NCI-H2196 treated with DMSO at 0.1 percent for 48 hours (cell line): ENCODE measurements around the gene GBP6.
"Not testable (repeated sequence)": the region's sequence is repeated elsewhere in the genome, so short reads cannot be mapped to it uniquely, and the experiment has no call there.

Experiments used
- DNase-seq: peaks from one replicate; lab custom pipeline; 2025; ENCODE audit not compliant: unreplicated experiment; lab: John Stamatoyannopoulos, UW

Gene GBP6

DNA sequence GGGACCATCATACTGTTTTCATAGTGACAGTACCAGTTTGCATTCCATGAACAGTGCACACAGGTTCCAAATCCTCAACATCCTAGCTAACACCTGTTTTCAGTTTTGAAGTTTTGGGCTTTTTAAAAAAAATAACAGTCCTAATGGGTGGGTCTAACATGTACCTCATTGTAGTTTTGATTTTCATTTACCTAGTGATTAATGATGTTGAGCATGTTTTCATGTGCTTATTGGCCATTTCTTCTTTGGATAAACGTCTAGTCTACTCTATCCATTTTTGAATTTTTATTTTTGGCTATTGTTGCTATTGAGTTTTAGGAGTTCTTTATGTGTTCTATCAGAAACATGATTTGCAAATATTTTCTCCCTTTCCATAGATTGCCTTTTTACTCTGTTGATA lies 3.4 kb downstream of the GBP6 start:
- DNase-seq, result no peak

DNA sequence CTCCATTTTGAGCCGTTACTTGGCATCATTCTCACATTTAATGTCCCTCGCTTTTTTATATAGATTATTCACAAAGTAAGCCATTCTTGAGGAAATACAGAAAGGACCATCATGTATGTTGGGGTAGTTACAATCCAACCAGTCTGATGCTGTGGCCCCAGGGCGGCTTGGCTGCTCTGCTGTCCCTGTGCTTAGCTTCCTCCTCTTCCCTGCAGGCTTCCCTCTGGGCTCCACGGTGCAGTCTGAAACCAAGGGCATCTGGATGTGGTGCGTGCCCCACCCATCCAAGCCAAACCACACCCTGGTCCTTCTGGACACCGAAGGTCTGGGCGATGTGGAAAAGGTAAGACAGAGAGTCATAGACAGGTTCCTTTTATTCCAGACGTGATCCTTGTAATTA lies 5.5 kb downstream of the GBP6 start:
- DNase-seq, result no peak

- not testable (repeated sequence) for DNase-seq
These were observed 10.0 kb downstream of the GBP6 start for GRCh38 chr1:89373810-89374209.

DNA sequence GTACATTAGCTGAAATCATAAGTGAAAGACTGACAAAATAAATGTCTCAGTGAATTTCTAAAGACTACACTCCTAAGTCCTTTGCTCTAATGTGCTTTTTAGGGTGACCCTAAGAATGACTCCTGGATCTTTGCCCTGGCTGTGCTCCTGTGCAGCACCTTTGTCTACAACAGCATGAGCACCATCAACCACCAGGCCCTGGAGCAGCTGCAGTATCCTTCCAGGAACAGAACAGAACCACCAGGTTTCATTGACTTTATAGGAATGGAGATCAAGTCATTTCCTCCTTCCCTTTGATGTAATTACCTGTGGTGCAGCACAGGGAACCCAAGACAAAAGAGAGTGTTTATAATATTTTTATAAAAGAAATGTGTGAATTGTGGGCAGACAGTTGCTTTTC lies 14.1 kb downstream of the GBP6 start:
- no peak for DNase-seq

DNA sequence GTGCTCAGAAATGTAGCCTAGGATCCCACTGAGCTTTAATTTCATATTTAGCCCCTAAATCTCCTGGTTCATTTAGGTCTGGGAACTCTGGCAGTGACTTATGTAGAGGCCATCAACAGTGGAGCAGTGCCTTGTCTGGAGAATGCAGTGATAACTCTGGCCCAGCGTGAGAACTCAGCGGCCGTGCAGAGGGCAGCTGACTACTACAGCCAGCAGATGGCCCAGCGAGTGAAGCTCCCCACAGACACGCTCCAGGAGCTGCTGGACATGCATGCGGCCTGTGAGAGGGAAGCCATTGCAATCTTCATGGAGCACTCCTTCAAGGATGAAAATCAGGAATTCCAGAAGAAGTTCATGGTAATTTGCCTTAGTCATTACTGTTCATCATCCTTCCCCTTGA lies 17.8 kb downstream of the GBP6 start:
- no peak for DNase-seq

GRCh38 chr1:89382479-89382878 lies 18.6 kb downstream of the GBP6 start:
- DNase-seq, result no peak

DNA sequence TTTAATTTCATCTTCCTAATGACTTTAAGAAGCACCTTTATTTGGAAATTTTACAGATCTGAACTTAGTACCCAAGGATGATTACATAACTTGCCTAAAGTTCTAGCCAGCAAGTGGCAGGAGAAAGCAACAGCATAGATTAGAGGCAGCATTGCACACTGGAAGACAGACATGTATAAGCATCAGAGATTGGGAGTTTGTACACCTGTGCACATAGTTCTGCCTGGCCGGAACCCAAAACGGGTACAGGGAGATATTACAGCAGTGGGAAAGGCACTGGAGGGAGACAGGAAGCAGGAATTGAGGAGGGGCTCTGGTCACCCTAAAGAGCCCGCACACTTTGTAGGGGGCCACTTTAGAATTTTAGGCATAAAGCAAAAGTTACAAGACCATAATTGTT lies 19.3 kb downstream of the GBP6 start:
- DNase-seq, result no peak

DNA sequence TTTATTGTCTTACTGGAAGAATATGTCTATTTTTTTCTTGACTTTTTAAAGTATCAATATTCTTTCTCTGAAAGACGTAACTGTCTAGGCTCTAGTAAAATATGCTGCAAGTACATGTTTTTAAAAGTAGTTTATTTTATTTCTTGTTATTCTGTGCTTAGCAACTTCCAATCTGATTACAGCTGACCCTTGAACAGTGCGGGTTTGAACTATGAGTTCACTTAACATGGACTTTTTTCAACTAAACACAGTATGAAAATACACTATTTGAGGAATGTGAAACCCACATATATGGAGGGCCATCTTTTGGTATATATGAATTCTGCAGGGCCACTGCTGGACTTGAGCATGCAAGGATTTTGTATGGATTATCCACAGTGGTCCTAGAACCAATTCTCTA lies 26.8 kb downstream of the GBP6 start:
- no peak for DNase-seq

DNA sequence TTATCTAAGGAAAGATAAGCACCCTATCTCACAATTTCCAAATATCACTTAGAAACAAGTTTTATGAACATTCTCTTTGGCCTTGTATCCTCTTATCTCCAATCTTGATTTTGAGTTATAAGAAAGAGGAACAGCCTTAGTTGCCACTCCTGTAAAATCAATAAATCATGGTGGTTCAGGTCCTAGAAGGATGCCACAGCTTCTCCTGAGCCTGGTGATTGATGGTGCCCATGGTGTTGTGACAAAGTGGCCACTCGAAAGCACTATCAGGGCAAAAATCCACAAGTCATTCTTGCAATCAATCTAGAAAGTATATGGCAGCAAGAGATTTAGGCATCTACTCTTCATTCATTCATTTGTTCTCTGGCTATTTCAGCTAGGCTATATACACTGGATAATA lies 27.8 kb downstream of the GBP6 start:
- DNase-seq, result no peak

DNA sequence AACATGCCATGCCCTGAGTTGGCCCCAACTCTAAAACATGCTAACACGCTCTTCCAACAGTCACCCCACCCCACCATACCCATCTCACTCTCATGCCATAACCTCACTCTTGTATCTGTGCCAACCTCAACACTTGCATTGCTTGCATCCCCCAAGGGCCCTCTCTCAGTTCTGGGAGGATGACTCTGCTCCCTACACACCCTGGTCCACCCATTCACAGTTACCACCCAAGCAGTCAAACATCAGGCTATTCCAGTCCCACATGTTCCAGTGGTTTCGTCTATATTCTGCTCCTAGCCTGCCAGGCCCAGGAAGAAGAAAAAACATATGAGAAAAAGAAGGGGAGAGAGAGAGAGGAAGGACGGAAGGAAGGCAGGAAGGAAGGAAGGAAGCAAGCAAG lies 31.0 kb downstream of the GBP6 start:
- DNase-seq, result no peak

DNA sequence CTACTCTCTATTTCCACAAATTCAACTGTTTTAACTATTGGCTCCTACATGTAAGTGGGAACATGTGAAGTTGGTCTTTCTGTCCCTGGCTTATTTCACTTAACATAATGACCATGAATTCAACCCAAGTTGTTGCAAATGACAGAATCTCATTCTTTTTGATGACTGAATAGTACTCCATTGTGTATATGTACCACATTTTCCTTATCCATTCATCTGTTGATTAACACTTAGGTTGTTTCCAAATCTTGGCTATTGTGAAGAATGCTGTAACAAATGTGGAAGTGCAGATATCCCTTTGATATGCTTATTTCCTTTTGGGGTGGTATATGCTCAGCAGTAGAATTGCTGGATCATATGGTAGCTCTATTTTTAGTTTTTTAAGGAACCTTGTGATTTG lies 33.0 kb downstream of the GBP6 start:
- no peak for DNase-seq

DNA sequence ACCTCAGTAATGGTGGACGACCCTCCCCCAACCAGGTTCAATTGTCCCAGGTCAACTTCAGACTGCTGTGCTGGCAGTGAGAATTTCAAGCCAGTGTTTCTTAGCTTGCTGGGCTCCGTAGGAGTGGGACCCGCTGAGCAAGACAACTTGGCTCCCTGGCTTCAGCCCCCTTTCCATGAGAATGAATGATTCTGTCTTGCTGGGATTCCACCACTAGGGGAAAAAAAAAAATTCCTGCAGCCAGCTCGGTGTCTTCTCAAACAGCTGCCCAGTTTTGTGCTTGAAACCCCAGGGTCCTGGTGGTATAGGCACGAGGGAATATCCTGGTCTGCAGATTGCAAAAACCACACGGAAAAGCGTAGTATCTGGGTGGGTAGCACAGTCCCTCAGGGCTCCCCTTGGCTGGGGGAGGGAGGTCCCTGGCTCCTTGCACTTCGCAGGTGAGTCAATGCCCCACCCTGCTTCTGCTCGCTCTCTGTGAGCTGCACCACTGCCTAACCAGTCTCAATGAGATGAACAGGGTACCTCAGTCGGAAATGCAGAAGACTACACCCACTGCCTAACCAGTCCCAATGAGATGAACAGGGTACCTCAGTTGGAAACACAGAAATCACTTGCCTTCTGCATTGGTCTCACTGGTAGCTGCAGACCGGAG lies 41.5 kb downstream of the GBP6 start:
- no peak for DNase-seq

DNA sequence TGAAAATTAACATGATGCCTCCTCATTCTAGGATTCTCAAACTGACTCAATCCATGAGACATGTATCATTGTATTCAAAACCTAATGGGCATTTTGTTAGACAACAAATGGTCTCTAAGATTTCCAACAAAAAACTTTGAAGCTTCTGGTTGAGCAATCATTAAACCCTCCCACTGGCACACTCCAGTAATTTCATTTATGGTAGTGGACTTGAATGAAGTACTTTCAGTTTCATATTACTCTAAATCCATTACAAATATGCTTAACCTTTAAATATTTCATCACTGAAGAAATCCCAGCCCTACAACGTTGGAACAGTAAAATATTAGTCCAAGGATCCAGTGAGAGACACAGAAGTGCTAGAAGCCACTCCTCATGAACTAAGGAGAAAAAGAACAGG lies 43.5 kb downstream of the GBP6 start:
- no peak for DNase-seq

DNA sequence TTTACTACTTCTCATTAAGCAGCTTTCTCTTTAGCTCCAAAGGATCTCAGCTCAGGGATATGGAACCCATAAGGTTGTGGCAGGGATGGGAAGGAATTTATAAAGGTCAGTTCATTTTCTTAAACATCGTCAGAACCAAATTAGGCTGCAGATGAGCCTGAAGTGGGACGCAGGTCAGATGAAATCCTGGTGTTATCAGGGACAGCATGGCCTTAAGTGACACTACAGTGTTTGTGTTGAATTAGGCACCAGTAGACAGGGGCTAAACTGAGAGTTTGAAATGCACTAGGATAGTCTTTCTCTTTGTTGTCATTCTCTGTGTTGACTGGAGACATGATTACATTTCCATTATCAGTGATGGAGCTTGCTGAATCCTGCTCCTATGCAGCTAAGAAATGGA lies 43.9 kb downstream of the GBP6 start:
- DNase-seq, result not testable (repeated sequence)

GRCh38 chr1:89425056-89425455 lies 61.2 kb downstream of the GBP6 start:
- DNase-seq, result no peak

DNA sequence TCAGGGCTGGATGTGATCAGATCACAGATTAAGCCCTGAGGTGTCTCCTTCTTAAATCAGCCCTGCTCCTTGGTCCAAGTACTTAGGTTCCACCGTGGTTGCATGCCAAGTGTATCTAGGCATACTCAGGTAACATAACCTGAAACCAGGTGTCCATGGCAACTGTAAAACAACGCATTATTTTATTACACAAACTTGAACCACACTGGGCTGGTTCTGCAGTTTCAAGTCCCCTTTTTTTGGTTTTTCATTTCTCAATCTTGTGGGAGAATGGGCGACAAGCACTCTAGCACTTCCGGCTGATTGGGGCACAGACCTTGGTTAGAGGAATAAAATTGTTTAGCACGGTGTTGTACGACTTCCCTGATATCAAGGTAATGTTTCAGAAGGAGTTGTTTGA lies 65.2 kb downstream of the GBP6 start:
- no peak for DNase-seq

DNA sequence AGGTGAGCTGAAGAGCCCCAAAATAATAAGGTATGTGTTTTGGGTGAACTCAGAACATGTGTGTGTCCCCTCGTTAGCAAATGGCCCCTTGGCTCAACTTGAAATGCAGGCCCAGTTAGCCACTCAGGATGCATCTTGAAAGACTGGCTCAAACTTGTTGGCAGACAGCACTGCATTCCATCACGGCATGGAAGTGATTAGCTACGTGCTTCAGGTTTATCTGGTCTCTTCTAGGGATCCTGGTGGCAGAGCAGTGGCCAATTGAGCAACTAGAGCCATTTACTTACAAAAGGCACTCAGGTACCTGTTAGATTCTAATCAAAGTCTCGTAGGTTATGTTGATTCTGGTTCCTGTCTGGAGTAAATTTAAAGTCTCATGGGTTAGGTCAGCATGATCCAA lies 65.8 kb downstream of the GBP6 start:
- not testable (repeated sequence) for DNase-seq

DNA sequence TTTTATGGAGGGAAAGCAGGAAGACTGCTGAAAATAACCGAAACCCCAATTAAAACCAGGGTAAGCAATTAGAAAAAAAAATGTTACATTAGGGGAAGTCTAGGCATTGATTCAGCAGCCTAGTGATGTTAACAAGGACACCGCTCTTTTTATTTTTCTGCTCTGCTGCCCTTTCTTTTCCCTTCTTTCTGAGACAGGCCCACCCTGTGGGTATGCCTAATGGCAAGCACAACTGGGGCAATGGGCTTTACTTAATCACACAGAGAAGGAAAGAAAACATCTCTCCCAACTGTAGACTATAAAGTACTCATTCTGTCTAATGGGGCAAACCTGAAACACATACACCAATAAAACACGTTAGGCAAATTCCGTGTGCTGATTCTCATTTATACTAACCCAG lies 69.6 kb downstream of the GBP6 start:
- no peak for DNase-seq

DNA sequence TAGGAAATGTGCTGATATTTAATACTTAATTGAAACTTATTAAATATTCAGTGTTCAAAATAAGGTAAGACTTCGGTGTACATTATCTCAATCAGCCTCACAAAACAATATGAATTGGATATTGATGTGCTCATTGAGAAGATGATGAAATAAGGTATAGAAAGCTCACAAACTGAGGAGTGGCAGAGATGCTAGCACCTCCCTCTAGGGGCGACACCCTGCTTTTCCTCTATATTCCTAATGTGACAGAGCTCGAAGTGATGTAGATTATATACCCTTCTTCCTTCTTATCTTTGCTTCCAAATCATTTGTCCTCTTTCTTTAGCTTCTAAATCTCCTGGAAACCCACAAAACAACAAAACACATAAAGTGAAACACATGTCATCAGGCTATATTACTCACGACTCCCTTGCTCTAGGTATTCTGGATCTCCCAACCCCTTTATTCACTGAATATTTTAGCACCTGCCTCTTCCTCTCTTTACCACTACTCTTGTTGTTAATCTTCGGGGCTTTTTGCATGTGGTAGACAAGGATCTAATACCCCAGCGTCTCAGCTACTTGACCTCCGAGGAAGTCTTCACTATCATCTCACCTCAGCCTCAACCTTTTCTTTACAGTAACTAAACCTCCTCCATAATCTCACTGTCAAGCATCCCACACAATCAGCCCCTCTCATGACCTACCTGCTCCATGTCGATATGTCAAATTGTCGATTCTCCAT lies 70.4 kb downstream of the GBP6 start:
- not testable (repeated sequence) for DNase-seq
